GM20431 (cell line): ENCODE data around the gene RPL39L.

Experiments
- in situ Hi-C: fragments of 300-500 bp; cut with MseI, MboI; formaldehyde crosslinking; loops from one replicate; pipeline ENCODE4 v1.15.0; 2020; ENCODE audit warnings: low sequenced_read_pairs; ENCODE audit not compliant: unreplicated experiment

RPL39L gene

GRCh38 chr3:187139126-187139894, at the start of gene RPL39L:
Gene RPL39L (minus strand): TSS chr3:187139496. CDS start chr3:187121300, 18,196 bp downstream.
- in situ Hi-C loops = no loop called here

- in situ Hi-C loops = no loop called here
Measured at GRCh38 chr3:187188931-187189330, 49.6 kb upstream of the RPL39L start.

- in situ Hi-C loops = no loop called here
Measured at GRCh38 chr3:187186801-187187421, 47.6 kb upstream of the RPL39L start.

- in situ Hi-C loops = no loop called here
Measured at GRCh38 chr3:187186375-187186774, 47.1 kb upstream of the RPL39L start.

GRCh38 chr3:187185759-187186158, 46.5 kb upstream of the RPL39L start:
- in situ Hi-C loops = no loop called here

GRCh38 chr3:187183903-187184302, 44.6 kb upstream of the RPL39L start:
- in situ Hi-C loops = no loop called here

GRCh38 chr3:187183210-187183862, 44.0 kb upstream of the RPL39L start:
- in situ Hi-C loops = no loop called here

- in situ Hi-C loops = no loop called here
Measured at GRCh38 chr3:187181454-187182170, 42.3 kb upstream of the RPL39L start.

- in situ Hi-C loops = loop anchor here (25.0 kb wide), 1 partner anchor 561 kb away; the partner anchor contains the start of gene AHSG
Measured at GRCh38 chr3:187172929-187173328, 33.6 kb upstream of the RPL39L start.

GRCh38 chr3:187170911-187171310, 31.6 kb upstream of the RPL39L start:
- in situ Hi-C loops = loop anchor here (25.0 kb wide), 1 partner anchor 559 kb away; the partner anchor contains the start of gene AHSG

GRCh38 chr3:187169231-187169960, 30.1 kb upstream of the RPL39L start:
- in situ Hi-C loops = loop anchor here (10.0 to 25.0 kb wide), 2 partner anchors 315 to 557 kb away; partner anchors contain the start of gene AHSG

- in situ Hi-C loops = loop anchor here (10.0 to 25.0 kb wide), 2 partner anchors 313 to 555 kb away; partner anchors contain the start of gene AHSG
Measured at GRCh38 chr3:187167777-187168176, 28.5 kb upstream of the RPL39L start.

GRCh38 chr3:187166750-187167149, 27.5 kb upstream of the RPL39L start:
- in situ Hi-C loops = loop anchor here (10.0 to 25.0 kb wide), 2 partner anchors 312 to 554 kb away; partner anchors contain the start of gene AHSG

- in situ Hi-C loops = loop anchor here (10.0 to 25.0 kb wide), 2 partner anchors 310 to 553 kb away; partner anchors contain the start of gene AHSG
Measured at GRCh38 chr3:187165144-187165543, 25.8 kb upstream of the RPL39L start.

- in situ Hi-C loops = loop anchor here (10.0 to 25.0 kb wide), 2 partner anchors 308 to 550 kb away; partner anchors contain the start of gene AHSG
Measured at GRCh38 chr3:187162265-187162953, 23.1 kb upstream of the RPL39L start.

- in situ Hi-C loops = loop anchor here (10.0 to 25.0 kb wide), 2 partner anchors 307 to 549 kb away; partner anchors contain the start of gene AHSG
Measured at GRCh38 chr3:187161556-187161955, 22.3 kb upstream of the RPL39L start.

- in situ Hi-C loops = loop anchor here (25.0 kb wide), 1 partner anchor 538 kb away; the partner anchor contains the start of gene AHSG
Measured at GRCh38 chr3:187150599-187150998, 11.3 kb upstream of the RPL39L start.

- in situ Hi-C loops = loop anchor here (25.0 kb wide), 1 partner anchor 538 kb away; the partner anchor contains the start of gene AHSG
Measured at GRCh38 chr3:187150186-187150585, 10.9 kb upstream of the RPL39L start.
